ENCODE results near the gene TMEM89.

GRCh38 chr3:48662753-48663488 is 41.4 kb upstream of the TMEM89 start, which contains the start of gene CELSR3:
- no peak for TF ChIP-seq CTCF (conservative IDR thresholded peaks at IDR 0.05; ENCODE audit: low read depth, low read length)
- TF ChIP-seq RFX5 (IDR thresholded peaks at IDR 0.05; ENCODE audit: low read depth, low read length) = no peak
- TF ChIP-seq SMC3 (IDR thresholded peaks at IDR 0.05; ENCODE audit: low read depth, low read length) = no peak
- TF ChIP-seq NFE2L2 (IDR thresholded peaks at IDR 0.05; ENCODE audit: low read depth, low read length) = no peak
- TF ChIP-seq POLR2A (IDR thresholded peaks at IDR 0.05; ENCODE audit: low read depth, low read length) = peak; percentile 49; the same call in 1 of the 2 replicates
